Medulla oblongata (tissue), 1 donor: ENCODE data around the gene MMADHC.

ENCODE experiments used
- DNase-seq: peaks from one replicate; pipeline ENCODE4 v3.0.0-alpha.2; 2015; ENCODE audit errors: extremely low spot score

The MMADHC gene

GRCh38 chr2:149556452-149556851, 31.1 kb downstream of the MMADHC start:
- DNase-seq: no peak

DNA sequence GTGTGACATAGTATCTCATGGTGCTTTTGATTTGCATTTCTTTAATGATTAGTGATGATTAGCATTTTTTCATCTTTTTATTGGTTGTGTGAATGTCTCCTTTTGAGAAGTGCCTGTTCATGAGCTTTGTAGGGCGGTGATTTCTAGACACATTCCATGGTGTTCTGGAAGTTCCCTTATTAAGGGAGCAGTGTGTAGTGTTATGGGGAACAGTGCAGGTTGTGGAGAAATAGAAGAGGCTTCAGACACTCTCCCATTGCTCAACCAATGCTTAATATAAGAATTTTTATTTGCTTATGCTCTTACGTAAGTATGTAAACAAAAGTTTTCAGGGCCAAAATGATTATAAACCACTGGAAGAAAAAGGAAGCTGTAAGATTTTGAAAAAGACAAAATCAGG, 34.7 kb downstream of the MMADHC start:
- DNase-seq: no peak

DNA sequence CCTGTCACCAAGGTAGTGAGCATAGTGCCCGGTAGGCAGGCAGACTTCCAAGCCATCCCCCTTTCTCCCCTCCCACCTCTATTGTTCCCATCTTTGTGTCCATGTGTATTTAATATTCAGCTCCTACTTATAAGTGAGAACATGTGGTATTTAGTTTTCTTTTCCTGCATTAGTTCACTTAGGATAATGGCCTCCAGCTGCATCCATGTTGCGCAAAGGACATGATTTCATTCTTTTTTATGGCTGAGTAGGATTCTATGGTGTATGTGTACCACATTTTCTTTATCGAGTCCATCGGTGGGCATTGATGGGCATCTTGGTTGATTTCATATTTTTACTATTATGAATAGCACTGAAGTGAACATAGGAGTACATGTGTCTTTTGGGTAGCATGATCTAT, 35.3 kb downstream of the MMADHC start:
- DNase-seq: no peak

GRCh38 chr2:149544692-149545091, 42.9 kb downstream of the MMADHC start:
- no peak for DNase-seq

DNA sequence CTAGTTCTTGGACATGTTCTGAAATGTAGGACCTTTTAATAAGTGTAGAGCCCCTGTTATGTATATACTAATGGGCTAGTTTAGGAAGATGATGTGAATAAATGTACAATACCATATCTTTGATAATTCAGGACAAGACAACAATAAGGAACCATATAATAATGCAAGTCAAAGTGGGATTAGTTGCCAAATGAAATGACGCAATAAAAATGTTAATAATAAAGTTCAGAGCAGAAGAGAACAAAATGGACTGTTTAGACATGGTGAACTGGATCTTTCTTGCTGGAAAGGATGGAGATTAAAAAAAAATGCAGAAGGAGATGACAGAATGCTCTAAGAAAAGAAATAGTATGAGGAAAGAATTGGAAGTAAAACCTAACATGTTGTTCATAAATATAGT, 43.7 kb downstream of the MMADHC start:
- DNase-seq: no peak

DNA sequence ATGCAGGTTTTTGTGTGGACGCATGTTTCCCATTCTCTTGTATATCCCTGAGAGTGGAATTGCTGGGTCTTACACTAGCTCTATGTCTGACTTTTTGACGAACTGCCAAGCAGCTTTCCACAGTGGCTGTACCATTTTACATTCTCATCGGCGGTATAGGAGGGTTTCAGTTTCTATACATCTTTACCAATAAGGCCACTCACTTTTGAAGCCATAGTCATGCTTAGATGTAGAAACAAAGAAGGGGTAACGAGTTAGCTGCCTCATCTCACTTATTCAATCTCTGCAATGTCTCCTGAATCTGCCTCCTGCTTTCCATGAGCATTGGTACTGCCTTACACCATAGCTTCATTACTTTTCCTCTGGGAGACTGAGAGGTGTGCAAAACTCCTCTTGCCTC, 47.4 kb downstream of the MMADHC start:
- no peak for DNase-seq

DNA sequence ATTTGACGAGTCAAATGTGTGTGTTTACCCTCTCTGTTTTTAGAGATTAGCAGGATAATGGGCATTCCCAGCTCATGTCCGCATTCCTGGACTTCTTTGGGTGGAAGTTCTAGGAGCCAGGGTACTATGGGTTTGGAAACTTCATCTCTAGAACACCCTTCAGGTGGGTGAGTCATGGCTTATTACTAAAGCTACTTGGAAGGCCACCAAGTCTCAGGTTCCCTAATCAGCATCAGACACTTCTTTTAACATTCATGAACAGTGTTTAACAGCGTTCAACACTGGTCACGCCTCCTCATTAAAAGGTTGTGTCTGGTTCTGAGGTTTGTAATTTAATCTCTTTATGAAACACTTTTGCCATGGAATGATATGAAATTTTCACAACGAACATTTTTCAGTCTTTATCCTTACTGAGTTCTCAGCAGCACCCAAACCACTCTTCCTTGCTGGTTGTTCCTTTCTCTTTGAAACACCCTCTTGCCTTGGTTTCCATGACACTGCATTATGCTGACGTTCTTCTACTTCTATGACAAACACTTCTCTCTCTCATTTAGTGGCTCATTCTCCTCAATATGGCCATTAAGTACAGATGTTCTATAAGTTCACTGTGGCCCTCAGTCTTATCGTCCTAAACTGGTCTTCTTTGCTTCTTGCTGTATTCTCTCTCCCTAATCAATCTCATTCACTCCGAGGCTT, 49.3 kb downstream of the MMADHC start:
- DNase-seq: no peak

DNA sequence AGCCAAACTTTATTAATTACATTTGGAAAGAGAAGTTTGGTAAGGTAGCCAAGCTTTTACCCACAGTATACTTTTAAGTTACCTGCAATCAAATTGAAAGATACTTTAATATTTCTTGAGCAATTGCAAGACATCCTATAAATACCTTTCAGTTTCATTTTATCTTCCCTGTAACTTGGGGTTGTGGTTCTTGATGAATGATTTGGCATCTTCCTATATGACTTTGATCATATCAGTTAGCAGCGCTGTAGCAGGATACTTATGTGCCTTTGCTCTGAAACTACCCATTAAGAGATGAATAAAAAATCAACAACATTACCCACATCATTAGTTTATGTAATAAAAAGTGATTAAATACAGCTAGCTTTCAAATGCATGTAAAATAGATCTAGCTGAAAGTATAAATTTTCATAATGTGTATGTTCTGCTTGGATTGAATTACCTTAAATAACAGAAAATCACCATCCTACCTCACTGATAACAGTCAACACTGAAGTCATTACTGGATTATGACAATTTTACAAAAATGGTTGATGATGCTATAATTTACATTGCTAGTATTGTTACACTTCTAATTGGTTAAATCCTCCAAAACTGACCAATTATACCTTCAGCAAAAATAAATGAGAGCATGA, 50.4 kb downstream of the MMADHC start:
- DNase-seq: no peak

DNA sequence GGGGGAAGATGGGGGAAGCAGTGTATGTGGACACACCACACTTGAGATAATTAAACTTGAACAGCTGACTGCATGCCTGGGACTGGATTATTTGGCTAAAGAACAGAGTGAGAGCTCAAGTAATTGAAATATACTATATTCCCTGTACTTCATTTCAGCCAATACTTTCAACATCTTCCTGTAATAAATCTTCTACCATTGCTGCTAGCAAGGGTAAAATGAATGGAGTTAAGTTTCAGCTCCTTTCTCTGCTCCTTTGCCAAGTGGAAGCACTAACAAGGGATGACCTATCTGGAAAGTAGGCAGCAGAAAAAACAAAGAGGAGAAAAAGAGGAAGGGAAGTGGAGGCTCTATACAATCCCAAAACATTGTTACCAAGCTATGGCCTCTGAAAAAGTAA, 50.9 kb downstream of the MMADHC start:
- no peak for DNase-seq

- no peak for DNase-seq
Observed at GRCh38 chr2:149534674-149535073, 52.9 kb downstream of the MMADHC start.

DNA sequence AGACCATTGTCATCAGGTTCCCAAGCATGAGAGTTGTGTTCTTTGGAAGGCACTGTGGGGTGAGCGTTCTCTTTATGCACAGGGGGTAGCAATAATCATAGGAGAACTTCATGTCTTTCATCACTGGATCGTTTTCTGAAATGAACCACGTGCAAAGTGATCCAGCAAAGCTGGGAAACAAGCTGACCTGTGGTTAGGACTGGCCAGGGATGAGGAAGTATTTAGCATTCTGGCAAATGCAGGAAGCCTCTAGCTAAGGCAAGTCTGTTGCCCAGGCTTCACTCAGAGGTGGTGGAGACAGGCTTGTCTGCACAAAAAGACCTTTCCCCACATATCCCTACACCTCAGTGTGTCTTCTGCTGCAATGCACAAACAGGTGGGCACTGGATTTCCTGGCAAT, 58.6 kb downstream of the MMADHC start:
- DNase-seq: no peak

GRCh38 chr2:149527998-149528755, 59.4 kb downstream of the MMADHC start:
- DNase-seq: no peak

GRCh38 chr2:149526689-149527088, 60.9 kb downstream of the MMADHC start:
- DNase-seq: no peak

DNA sequence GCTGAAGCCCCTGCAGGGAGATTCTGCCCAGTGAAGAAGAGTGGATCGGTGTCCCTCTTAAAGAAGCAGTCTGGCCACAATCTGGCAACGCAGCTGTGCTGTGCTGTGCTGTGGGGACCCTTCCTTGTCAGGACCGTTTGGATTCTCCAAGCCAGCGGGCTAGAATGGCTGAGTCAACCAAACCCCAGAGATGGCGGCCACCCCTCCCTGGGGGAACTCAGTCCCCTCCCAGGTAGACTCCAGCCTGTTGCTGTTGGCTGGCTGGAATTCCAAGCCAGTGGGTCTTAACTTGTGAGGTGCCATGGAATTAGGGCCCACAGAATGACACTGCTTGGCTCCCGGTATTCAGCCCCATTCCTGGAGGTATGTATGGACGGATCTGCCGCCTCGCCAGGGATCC, 62.3 kb downstream of the MMADHC start:
- no peak for DNase-seq
